NCI-H524 treated with DMSO at 0.1 percent for 48 hours (cell line): ENCODE measurements around the gene PPIF.
"Not testable (repeated sequence)": the region's sequence is repeated elsewhere in the genome, so short reads cannot be mapped to it uniquely, and the experiment has no call there.

ENCODE experiments used
- DNase-seq: peaks from one replicate; lab custom pipeline; 2025; lab: John Stamatoyannopoulos, UW

PPIF gene

DNA sequence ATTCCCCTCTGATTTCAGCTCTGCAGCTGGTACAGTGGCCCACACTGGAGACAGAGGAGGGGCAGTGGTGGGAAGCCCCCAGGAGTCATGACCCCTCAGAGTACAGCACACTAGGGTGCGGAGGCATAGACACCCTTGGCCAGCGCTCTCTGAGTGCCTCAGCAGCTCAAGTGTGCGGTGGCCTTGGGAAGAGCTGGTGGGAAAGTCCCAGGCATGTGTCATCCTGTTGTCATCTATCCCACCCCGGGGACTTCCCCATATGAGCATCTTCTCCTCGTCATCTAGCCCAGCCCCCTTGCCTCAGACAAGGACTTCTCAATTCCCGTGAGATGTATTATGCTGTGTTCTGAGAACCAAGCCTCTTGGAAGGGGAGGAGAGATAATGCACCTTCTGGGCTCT, 15.6 kb upstream of the PPIF start:
- no peak for DNase-seq

DNA sequence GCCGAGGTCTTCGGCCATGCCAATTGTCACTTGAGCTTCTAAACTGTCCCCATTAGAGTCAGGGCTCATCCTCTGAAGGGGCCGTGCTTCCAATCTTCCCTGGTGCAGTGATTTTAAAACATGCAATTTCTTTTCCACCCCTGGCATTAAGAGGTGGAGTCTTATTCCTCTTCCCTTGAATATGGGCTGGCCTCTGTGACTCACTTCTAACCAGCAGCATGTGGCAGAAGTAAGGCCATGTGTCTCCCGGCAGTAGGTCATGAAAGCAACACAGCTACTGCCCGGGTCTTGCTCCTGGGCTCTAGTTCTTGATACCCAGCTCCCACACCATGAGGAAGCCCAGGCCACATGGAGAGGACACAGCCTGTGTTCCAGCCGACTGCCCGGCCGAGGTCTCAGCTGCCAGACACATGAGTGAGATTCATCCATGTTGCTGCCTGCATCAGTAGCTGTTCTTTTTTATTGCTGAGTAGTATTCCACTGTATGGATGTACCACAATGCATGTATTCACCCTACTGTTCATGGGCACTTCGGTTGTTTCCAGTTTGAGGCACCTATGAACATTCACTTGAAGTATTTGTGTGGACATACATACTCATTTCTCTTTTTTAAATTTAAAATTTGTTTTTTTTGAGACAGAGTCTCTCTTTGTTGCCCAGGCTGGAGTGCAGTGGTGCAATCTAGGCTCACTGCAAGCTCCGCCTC, 14.5 kb upstream of the PPIF start:
- DNase-seq, result not testable (repeated sequence)

DNA sequence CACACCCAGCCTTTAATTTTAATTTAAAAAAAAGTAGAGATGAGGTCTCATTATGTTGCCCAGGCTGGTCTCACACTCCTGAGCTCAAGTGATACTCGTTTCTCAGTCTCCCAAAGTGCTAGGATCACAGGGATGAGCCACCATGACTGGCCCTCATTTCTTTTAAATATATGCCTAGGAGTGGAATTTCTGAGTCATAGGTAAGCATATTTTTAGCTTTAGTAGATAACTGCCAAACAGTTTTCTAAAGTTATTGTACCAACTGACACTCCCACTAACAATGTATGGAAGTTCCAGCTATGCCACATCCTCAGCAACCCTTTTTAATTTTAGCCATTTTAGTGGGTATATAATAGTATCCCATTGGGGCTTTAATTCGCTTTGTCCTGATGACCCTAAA, 13.8 kb upstream of the PPIF start:
- DNase-seq, result no peak

DNA sequence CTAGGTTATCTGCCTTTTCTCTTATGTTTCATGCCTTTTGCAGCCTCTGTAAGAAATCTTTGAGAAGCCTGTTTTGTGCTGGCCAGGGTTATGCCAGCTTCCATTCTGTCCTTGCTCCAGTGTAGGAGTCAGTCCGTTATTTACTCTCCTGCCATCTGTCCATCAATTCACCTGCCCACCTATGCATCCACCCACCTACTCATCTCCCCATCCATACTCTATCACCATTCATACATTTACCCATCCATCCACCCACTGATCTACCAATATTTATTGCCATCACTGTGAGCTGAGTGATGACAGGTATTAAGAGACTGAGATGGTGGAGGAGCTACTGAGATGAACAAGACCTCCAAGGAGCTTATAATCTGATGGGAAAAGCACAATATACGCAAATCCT, 12.7 kb upstream of the PPIF start:
- no peak for DNase-seq

DNA sequence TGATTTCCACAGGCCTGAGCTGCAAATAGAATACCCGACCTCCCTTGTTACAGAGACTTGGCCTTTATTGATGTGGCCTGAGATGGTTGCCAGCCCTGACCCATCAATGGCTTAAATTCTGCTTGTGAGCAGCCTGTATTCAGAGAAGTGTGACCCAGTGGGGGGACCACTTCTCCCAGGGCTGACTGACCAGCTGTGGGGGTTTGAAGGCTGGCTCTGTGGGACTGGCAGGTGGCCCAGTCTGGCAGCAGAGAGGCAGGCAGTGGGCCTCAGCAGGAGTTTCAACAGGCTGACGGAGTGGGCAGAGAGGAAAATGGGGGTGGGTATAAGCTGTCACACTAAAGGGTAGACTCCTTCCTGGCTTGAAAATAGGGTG, 12.2 kb upstream of the PPIF start:
- no peak for DNase-seq

DNA sequence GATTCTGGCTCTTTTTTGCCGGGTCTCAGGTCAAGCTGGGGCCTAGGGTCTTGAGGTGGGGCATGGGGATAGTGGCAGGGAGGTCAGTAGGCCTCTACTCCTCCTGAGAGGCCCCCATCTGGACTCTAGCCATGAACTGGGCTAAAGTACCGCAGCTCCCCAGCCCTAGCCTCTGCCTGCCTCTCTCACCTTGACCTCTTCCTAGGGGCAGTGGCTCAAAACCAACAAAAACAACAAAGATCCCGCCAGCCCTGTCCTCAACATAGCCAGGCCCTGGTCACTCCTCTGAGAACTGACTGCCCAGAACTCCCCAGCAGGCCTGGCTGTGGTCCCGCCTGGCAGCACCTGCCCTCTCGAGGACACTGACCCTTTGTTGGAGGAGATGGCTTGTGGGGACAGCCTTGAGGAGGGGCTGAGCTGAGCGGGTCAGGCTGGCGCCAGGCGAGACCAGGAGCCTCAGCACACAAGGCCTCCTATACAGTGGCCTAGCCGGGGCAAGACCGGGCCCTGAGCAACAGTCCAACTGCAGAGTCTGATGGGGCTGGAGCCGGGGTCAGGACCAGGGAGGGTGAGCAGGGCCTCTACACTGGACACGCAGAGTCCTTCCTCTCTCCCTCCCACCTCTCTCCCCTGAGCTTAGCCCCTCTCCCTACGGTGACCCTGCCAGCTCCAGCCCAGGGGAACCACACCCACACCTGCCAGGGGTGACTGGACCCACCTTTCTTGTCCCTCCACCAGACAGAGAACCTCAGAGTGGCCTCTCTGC, 11.6 kb upstream of the PPIF start:
- no peak for DNase-seq

DNA sequence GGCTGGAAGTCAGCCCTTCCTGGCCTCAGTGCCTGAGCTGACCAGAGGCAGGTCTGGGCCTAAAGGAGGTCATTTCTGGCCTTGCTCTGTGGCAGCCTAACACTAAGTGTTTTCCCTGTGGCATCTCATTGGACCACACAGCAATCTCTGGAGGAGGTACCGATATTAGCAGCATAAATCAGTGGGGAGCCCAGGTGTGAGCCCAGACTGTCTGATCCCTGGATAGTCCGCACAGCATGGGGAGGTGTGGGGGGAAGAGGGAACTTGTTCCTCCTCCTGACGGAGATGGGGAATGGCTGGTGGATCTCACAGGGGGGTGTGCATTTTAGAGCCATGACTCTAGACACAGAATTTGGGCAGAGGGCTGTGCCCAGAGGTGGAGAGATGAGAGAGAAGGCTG, 11.0 kb upstream of the PPIF start:
- no peak for DNase-seq

DNA sequence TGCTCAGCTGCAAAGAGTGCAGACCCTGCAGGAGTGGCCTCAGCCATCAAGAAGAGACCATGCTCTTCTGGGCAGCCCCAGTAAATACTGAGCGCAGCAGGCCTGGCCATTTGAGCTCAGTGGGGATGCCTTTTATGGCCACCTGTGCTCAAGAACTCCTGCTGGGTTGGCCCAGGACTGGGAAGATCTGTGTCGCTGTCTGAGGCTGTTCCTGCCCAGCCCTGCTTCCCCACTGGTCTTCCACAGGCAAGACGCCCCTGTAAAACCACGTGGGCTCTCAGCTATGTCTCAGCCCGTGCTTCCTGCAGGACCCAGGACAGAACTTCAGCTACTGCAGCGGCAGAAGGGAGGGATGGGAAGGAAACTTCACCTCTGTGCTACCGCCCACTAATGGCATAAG, 10.5 kb upstream of the PPIF start:
- no peak for DNase-seq

DNA sequence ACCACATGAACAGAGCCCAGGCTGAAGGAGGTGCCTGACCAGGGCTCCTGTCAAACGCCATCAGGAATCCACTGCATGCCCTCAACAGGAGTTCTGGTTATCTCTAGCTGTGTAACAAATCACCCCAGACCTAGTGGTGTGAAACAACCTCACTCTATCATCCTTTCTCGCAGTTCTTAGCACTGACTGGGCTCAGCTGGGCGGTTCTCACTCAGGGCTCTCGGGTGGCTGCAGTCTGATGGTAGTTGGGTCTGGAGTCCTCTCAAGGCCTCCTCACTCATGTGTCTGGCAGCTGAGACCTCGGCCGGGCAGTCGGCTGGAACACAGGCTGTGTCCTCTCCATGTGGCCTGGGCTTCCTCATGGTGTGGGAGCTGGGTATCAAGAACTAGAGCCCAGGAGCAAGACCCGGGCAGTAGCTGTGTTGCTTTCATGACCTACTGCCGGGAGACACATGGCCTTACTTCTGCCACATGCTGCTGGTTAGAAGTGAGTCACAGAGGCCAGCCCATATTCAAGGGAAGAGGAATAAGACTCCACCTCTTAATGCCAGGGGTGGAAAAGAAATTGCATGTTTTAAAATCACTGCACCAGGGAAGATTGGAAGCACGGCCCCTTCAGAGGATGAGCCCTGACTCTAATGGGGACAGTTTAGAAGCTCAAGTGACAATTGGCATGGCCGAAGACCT, 9.3 kb upstream of the PPIF start:
- not testable (repeated sequence) for DNase-seq

DNA sequence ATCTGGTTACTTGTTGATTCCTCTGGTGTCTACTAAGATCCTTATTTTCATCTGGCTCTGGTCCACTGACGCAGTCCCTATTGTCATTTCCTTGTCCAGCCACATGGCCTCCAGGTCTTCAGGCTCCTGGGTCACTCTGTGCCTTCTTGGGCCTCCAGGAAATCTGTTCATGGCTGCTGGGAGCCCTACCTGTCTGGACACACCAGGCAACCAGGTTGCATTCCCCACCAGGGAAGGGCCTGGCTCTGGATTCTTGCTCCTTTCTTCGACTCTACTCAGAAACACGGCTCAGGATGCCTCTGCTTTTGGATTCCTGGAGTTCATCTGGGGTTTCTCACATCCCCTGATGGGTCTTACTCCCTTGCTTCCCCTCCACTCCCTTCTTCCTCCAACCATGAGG, 8.0 kb upstream of the PPIF start:
- DNase-seq, result no peak

DNA sequence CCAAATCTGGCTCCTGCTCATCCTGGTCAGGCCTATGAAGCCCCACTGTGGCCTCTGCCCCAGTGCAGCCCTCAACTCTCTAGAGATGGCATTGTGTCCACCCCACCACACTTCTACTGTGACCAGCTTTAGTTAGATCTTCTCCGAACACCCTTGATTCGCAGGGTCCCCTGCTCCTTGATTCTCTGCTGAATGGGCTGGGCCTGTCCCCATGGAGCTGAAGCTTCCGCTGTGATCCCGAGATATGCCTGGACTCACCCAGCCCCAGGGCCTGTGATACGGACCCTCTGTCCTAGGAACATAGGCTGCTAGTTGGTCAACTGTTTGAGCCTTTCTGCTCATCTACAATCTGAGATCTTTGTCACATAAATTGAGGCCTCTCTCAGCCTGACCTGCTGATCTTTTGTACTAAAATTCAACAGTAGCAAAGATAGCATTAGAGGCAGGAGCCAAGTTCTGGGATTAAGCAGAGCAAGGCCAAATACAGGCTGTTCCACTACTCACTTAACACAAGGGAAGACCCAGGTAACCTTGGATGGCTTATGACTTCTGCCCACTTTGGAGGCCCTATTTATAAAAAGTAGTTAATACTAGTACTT, 6.5 kb upstream of the PPIF start:
- DNase-seq, result no peak

DNA sequence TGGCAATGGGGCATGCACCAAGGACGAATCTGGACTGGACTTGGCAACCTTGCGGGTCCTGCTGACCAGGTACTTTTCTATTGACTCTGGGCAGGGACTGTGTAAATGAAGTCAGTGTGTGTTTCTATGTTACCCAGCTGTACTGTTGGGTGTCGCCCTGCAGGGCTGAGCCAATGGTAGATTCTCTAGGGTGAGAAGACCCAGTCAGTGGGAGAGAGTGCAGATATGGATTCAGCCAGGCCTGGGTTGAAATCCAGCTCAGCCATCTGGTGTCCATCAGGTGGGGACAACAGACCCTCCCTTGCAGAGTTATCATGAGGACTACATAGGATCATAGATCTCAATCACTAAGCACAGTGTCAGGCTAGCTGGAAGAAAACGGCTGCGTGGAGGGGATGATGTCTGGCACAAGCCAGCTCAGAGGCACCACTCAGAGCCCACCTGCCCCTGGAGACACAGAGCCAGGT, 4.9 kb upstream of the PPIF start:
- no peak for DNase-seq

DNA sequence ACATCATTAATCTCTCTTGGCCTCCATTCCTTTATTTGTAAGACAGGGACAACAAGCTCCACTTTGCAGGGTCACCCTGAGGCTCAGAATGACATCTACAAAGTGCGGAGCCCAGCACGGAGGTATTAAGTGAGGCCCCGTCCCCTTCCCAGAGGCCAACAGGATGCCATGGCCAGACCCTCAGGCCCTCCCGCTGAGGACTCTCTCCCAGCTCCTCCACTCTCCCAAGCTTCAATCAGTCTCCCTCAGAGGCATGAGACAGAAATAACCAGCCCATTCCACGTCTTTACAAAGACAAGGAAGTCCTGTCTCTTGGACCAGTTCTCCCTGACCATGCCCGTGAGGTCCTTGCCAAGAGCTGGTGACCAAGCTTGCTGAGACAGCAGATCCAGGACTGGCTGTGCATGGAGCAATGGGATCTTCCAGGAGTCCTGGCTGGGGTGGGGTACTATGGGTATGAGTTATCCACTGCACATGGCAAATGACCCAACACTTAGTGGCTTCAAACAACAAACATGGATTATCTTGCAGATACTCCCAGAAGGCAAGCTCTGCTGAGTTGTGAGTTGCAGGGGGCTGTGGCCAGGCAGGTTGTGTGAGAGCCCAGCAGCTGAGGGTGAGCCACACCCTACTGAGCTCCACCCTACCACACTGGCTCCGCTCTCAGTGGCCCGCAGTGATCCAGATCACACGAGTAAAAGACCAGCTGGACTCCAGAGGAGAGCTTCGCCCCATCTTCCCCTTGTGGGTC, 4.3 kb upstream of the PPIF start:
- DNase-seq, result no peak

DNA sequence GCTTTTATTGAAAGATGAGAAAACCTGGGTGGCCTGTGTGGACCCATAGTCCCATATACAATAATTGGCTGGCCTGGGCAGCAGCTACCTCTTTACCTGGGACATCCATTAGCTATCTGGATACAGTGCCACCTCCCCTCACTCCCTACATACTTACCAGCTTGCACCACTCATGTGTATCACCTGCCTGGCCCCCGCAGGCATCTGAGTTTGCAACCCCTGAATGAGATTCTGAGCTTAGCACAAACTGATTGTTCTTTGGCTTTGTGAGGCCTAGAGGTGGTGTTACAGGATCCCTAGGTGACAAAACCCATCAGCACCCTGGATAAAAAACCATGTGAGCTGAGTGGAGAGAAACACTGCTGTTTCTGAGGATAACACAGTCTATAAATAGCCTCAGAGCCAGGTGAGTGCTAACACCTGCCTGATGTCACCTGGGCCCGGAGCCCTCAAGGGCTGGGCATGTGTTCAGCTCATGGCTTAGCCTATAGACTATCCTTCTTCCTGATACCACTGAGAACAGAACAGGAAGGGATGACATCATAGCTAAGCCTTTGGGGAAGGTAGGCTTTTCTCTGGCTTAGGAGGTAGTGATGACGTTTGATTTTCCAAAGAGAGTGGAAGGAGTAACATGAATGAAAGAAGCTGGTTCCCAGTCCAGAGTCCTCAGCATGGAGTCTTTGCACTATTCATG, 2.6 kb upstream of the PPIF start:
- no peak for DNase-seq

DNA sequence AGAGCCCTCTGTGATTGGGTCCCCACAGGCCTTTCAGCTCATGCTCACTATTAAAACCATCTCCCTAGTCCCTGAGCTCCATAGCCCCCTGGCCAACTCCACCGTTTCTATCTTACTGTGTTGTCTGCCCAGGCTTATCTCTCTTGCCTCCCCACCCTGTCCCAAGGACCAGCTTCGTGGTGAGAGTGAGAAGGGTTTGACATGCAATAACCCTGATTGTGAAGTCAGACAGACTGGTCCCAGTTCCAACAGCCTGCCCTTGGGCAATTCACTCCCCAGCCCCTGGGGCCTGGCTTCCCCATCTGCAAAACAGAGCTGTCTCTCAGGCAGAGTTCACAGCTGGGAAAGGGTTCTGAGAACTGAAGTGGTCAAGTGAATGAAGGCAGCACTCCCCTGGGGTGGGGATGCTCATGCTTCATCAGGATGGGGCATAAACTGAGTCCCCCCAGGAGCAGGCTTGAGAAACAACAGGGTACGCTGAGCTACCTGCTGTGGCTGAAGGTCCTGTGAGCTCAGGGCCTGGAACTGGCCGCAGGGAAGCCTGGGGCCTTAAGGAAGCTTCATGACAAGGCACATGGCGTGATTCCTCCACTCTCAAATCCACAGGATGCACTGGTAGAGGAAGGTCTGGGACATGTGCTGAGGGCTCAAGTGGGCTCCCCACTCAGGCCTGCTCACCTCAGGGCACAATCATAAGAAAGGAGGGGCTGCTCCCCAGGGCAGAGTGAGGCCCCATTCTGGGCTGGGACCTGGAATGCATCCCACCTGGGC, 1.8 kb upstream of the PPIF start:
- DNase-seq, result no peak

DNA sequence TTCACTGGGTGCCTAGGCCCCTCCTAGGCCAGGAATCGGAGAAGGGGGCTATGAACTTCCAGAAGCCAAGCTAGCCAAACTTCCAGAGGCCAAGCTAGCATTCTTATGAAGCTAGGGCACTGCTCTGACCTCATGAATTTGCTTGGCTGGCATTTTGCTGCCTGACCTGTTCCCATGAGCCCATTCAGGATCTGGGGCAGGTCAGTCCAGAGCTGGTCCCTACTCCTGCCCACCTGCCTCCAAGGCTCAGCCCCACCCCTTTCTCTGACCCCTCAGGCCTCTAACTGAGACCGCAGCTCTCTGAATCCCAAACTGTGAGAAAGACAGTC, 1.3 kb upstream of the PPIF start:
- DNase-seq, result no peak

DNA sequence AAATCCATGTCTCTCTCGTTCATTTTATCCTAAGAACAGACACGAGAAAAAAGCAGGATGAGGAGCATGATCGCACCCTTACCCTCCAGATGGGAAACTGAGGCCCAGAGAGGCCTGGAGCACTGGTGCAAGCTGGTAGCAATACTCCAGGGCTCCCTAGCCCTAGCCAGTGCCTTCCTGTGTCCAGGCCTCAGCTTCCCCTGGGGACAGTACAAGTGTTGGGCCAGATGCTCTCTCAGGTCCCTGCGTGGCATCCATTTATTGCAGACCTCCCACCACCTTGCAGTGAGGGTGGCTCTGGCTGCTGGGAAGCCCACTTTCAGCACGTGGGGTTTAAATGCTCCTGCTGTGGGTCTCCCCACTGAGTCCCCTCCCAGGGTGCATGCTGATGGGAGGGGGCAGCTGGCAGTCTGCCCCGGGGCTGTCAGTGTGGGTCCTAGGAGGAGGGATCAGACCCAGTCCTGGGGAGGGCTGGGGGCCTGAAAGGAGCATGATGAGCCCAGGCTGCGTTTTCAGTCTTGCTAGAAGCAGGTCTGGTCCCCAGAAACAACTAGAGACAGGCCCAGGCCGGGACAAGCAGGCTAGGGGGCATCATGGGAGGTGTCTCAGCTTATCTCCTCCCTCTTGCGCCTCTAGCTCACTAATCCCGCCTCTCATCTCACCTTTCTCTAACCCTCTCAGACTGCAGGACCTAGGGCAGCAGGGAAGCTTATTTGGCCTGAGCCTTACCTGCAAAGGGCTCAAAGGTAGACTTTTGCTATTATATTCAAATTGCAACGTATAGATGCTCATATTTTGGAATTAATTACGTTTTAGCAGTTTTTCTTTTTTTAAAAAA, 662 bp upstream of the PPIF start:
- DNase-seq, result no peak

DNA sequence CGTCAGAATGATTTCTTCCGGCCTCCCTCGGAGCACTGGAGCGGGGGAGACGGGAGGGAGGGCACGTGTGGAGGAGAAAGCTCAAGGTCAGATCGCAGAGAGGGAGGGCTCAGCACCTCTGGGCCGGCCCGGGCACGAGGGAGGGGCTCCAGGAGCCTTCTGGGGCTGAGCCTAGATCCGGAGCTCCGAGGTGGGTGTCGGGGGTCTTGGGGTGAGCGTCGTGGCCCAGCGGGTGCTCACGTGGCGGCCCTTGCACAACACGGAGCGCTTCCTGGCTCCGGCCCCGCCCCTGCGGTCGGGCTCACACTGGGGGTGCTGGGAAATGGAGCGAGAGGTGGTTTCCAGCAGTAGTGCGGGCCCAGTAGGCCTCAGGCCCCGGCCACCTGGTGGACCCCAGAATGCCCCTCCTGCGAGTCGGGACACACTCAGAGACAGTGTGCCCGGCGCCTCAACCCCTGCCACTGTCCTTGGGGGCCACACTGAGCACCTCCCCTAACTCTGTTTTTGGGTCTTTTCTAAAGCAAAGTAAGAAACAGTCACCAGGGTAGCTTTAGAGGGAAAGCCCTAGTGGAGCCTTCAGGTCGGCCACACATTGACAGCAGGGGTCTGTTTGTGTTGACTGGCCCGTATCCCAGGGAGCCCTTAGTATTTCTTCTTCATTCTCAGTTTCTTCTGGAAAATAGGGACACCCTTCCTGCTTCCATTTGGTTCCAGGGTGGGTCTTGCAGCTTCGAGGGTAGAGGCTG, 798 bp downstream of the PPIF start:
- no peak for DNase-seq

DNA sequence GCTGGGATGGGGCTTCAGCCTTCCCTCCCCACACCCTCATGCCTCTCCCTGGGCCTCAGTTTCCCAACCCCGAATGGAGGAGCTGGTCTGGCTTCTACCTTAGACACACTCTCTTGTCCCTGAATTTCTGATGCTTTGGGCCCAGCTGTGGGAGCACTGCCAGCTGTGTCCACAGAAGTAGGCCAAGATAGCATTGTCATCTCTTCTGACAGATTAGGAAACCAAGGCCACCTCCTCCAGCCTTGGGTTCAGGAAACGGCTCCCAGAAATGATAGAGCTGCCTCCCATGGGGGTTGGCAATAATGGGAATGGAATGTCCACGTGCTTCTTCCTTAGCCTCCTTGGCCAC, 1.3 kb downstream of the PPIF start:
- DNase-seq, result no peak
